ENCODE data around the gene AXDND1.

DNA sequence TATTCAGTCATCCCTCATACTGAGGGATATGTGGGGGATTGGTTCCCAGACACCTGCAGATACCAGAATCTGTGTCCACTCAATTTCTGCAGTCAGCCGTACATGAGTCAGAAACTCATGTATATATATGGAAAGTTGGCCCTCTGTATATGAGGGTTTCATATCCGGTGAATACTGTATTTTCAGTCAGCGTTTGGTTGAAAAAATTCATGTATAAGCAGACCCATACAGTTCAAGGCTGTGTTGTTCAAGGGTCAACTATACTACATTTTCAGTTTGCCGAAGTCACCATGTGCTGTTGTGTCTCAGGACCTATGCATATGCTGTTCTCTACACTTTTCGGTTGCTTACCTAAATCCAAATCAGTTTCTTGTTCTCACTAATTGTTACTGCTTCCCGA, 10.5 kb downstream of the AXDND1 start:
- TF ChIP-seq, protein P1, sequence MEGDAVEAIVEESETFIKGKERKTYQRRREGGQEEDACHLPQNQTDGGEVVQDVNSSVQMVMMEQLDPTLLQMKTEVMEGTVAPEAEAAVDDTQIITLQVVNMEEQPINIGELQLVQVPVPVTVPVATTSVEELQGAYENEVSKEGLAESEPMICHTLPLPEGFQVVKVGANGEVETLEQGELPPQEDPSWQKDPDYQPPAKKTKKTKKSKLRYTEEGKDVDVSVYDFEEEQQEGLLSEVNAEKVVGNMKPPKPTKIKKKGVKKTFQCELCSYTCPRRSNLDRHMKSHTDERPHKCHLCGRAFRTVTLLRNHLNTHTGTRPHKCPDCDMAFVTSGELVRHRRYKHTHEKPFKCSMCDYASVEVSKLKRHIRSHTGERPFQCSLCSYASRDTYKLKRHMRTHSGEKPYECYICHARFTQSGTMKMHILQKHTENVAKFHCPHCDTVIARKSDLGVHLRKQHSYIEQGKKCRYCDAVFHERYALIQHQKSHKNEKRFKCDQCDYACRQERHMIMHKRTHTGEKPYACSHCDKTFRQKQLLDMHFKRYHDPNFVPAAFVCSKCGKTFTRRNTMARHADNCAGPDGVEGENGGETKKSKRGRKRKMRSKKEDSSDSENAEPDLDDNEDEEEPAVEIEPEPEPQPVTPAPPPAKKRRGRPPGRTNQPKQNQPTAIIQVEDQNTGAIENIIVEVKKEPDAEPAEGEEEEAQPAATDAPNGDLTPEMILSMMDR (IDR thresholded peaks at IDR 0.05), result no peak
- TF ChIP-seq POLR2A (IDR thresholded peaks at IDR 0.05), result no peak
